ENCODE results near the gene MUC2. TPM values are rescaled to one million over a fixed set of nuclear protein-coding genes. Genes with fewer than 3 reads are reported as not detected.

The MUC2 gene
- total and polyA plus RNA-seq, 2 experiments from 2014 or later = 0.03 TPM; not detected in 1

DNA sequence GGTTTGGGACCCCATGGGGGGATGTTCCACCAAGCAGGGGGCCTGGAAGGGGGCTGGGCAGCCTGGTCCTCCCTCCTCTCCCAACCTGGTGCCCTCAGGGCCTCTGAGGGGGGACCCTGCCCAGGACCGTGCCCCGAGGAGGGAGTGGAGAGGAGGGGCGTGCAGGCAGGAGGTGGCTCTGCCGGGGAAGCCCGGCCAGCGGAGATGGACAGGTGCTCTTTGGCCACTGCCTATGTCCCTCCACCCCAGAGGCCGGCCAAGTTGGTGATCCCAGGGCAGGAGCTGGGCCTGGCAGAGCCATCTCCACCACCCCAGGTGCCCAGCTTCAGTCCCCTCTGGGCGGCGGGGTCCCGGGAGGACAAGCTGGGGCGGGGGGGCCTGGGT is 2.4 kb downstream of the MUC2 start:
- Histone ChIP-seq H3K27me3 (no peaks in the 10 kb centered on the region), H3K4me3 (no peak overlapping the region), H3K27ac (no peak overlapping the region), H3K4me1 (ENCODE audit: low read depth) (peaks cover 5% of the 10 kb centered on the region), H3K9me3 (ENCODE audit: low read depth) (no peaks in the 10 kb centered on the region), H3K36me3 (no peaks in the 10 kb centered on the region)
- DNase-seq (ENCODE audit: low read depth in 1 of 2, low spot score in 1 of 2) = no peak
- TF ChIP-seq, protein P1, sequence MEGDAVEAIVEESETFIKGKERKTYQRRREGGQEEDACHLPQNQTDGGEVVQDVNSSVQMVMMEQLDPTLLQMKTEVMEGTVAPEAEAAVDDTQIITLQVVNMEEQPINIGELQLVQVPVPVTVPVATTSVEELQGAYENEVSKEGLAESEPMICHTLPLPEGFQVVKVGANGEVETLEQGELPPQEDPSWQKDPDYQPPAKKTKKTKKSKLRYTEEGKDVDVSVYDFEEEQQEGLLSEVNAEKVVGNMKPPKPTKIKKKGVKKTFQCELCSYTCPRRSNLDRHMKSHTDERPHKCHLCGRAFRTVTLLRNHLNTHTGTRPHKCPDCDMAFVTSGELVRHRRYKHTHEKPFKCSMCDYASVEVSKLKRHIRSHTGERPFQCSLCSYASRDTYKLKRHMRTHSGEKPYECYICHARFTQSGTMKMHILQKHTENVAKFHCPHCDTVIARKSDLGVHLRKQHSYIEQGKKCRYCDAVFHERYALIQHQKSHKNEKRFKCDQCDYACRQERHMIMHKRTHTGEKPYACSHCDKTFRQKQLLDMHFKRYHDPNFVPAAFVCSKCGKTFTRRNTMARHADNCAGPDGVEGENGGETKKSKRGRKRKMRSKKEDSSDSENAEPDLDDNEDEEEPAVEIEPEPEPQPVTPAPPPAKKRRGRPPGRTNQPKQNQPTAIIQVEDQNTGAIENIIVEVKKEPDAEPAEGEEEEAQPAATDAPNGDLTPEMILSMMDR (IDR thresholded peaks at IDR 0.05; ENCODE audit: low read depth, low read length) = no peak

GRCh38 chr11:1077417-1078119 is 2.9 kb downstream of the MUC2 start:
- no peaks in the 10 kb centered on the region for H3K36me3 ChIP-seq
- H3K4me3 ChIP-seq = no peak overlapping the region
- H3K9me3 ChIP-seq (ENCODE audit: low read depth) = no peaks in the 10 kb centered on the region
- TF ChIP-seq, protein P1 (IDR thresholded peaks at IDR 0.05; ENCODE audit: low read depth, low read length) = no peak
- H3K27me3 ChIP-seq = no peaks in the 10 kb centered on the region
- peaks cover 5% of the 10 kb centered on the region for H3K4me1 ChIP-seq (ENCODE audit: low read depth)
- H3K27ac ChIP-seq = no peak overlapping the region
- DNase-seq (ENCODE audit: low read depth in 1 of 2, low spot score in 1 of 2) = no peak

DNA sequence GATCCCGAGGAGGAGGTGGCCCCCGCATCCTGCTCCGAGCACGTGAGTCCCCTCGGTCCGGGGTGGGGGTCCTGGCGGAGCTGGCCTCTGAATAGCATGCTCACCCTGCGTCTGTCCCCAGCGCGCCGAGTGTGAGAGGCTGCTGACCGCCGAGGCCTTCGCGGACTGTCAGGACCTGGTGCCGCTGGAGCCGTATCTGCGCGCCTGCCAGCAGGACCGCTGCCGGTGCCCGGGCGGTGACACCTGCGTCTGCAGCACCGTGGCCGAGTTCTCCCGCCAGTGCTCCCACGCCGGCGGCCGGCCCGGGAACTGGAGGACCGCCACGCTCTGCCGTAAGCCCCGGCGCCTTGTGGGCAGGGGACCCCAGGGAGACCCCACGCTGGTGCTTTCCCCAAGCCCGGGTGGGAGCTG is 3.5 kb downstream of the MUC2 start:
- Histone ChIP-seq H3K4me3 (no peak overlapping the region), H3K27me3 (no peaks in the 10 kb centered on the region), H3K9me3 (ENCODE audit: low read depth) (no peaks in the 10 kb centered on the region), H3K36me3 (no peaks in the 10 kb centered on the region), H3K4me1 (ENCODE audit: low read depth) (peaks cover 5% of the 10 kb centered on the region), H3K27ac (no peak overlapping the region)
- DNase-seq (ENCODE audit: low read depth in 1 of 2, low spot score in 1 of 2) = no peak
- TF ChIP-seq, protein P1 (IDR thresholded peaks at IDR 0.05; ENCODE audit: low read depth, low read length) = no peak

DNA sequence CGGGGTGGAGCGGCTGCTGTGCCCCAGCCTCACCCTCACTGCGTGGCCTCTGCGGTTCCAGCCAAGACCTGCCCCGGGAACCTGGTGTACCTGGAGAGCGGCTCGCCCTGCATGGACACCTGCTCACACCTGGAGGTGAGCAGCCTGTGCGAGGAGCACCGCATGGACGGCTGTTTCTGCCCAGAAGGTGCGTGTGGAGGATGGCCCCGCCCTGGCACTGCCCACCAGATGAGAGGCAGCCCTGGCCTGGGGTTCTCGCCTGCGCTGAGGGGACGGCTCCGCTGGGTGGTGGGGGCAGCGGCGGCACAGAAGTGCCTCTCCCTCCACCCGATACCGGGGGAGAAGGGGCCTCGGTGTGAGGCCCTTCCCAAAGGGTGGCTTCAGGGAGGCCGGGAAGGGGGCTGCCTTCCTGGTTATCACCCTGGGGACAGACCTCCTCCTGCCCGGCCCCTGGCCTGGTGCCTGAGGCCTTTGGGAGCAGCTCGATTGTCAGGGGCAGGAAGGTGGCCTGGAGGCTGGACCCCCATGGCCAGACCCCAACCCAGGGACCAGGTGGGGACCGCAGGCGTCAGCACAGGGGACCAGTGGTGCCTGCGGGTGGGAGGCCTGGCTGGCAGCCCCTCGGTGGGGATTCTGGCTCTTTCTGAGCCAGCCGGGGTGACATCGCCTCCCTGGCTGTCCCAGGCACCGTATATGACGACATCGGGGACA is 7.1 kb downstream of the MUC2 start:
- H3K27me3 ChIP-seq = no peaks in the 10 kb centered on the region
- DNase-seq (ENCODE audit: low read depth in 1 of 2, low spot score in 1 of 2) = no peak
- H3K4me3 ChIP-seq = no peak overlapping the region
- no peak overlapping the region for H3K27ac ChIP-seq
- no peaks in the 10 kb centered on the region for H3K9me3 ChIP-seq (ENCODE audit: low read depth)
- TF ChIP-seq, protein P1 (IDR thresholded peaks at IDR 0.05; ENCODE audit: low read depth, low read length) = no peak
- H3K4me1 ChIP-seq (ENCODE audit: low read depth) = no peaks in the 10 kb centered on the region
- no peaks in the 10 kb centered on the region for H3K36me3 ChIP-seq

GRCh38 chr11:1082346-1082727 is 7.7 kb downstream of the MUC2 start:
- TF ChIP-seq, protein P1 (IDR thresholded peaks at IDR 0.05; ENCODE audit: low read depth, low read length) = no peak
- no peaks in the 10 kb centered on the region for H3K36me3 ChIP-seq
- no peak overlapping the region for H3K27ac ChIP-seq
- no peaks in the 10 kb centered on the region for H3K4me1 ChIP-seq (ENCODE audit: low read depth)
- no peaks in the 10 kb centered on the region for H3K9me3 ChIP-seq (ENCODE audit: low read depth)
- no peak overlapping the region for H3K4me3 ChIP-seq
- H3K27me3 ChIP-seq = no peaks in the 10 kb centered on the region
- DNase-seq (ENCODE audit: low read depth in 1 of 2, low spot score in 1 of 2) = no peak
